Heart left ventricle (tissue), 13 donors: ENCODE measurements around the gene MINDY3.

ENCODE experiments used
- CTCF ChIP-seq, 12 donors: fragments of 200-600 bp; sonication (generic) in 4 of 12; IDR thresholded peaks; one replicate each; pipeline versions ENCODE4 v1.5.0 to v1.8.0; 2018 to 2022; ENCODE audit warnings: antibody characterized with exemption in 12 of 12, mild to moderate bottlenecking in 5 of 12
- POLR2A ChIP-seq, 2 donors: fragments of 450-650 bp; IDR thresholded peaks; one replicate each; pipeline ENCODE4 v1.6.1; 2017; ENCODE audit warnings: antibody characterized with exemption in 2 of 2, mild to moderate bottlenecking in 2 of 2, moderate library complexity in 2 of 2
- donor health status: ischemic (EF 13 %, LVEDD 7.1; RV severe dilation, severe dysfunction).
- donor health status: DM: no; HTN: yes; CAD: no.
- donor health status: DM: no; HTN: no; CAD: no.
- donor health status: ischemic (EF 25% LVEDD 6.9; RV normal size, moderate dysfunction).
- donor health status: ischemic (EF 25% LVEDD 5.7; RV mildly dilated, moderate dysfunction).
- donor health status: ischemic (EF 35%, LVEDD 5.7; RV mildly dilated, moderate dysfunction).
- donor health status: nonischemic (EF 11% LVEDD 7.7; RV severe dilation, severe dysfunction).
- donor health status: DM: yes; HTN: yes; CAD: no.
- donor health status: PGD.
- donor health status: ischemic (EF 29% LVEDD 5.4; RV normal size, mild dysfunction).
- donor health status: nonischemic (EF 23%, LVEDD 6.1; RV moderate dilation, normal function).

- TF ChIP-seq POLR2A (IDR thresholded peaks at IDR 0.05) (no peak), CTCF (IDR thresholded peaks at IDR 0.05) (no peak)
These were observed 16.6 kb downstream of the MINDY3 start for GRCh38 chr10:15843695-15844094.
